HG03159 (cell line): ENCODE results near the gene TGFB3.

Experiments
- ATAC-seq: cut with Tn5 transposase; IDR thresholded peaks from one replicate; pipeline ENCODE4 v1.9.1; 2021; ENCODE audit warnings: mild to moderate bottlenecking, moderate library complexity; ENCODE audit not compliant: unreplicated experiment

Gene TGFB3

GRCh38 chr14:75987201-75987970 lies 5.6 kb upstream of the TGFB3 start:
- ATAC-seq, result no peak

GRCh38 chr14:75986439-75986765 lies 4.6 kb upstream of the TGFB3 start:
- ATAC-seq, result no peak

GRCh38 chr14:75985618-75986438 lies 4.0 kb upstream of the TGFB3 start, which contains the start of gene IFT43:
Gene IFT43, plus strand, starts transcription at chr14:75985763. Its CDS starts 24 bp downstream, at chr14:75985787.
- ATAC-seq, result peak; percentile 67

GRCh38 chr14:75984674-75985073 lies 2.9 kb upstream of the TGFB3 start:
- ATAC-seq, result no peak

- ATAC-seq, result no peak
Observed at GRCh38 chr14:75983019-75983358, 1.2 kb upstream of the TGFB3 start.

GRCh38 chr14:75982266-75983018 lies 647 bp upstream of the TGFB3 start:
- no peak for ATAC-seq

- ATAC-seq, result no peak
Observed at GRCh38 chr14:75980856-75981255, 939 bp downstream of the TGFB3 start.

- no peak for ATAC-seq
Observed at GRCh38 chr14:75979648-75980565, 1.9 kb downstream of the TGFB3 start.

- ATAC-seq, result no peak
Observed at GRCh38 chr14:75979071-75979571, 2.7 kb downstream of the TGFB3 start.

GRCh38 chr14:75978249-75978731 lies 3.5 kb downstream of the TGFB3 start:
- no peak for ATAC-seq

GRCh38 chr14:75977582-75977943 lies 4.2 kb downstream of the TGFB3 start:
- no peak for ATAC-seq

- ATAC-seq, result no peak
Observed at GRCh38 chr14:75976826-75977581, 4.8 kb downstream of the TGFB3 start.

GRCh38 chr14:75972801-75973421 lies 8.9 kb downstream of the TGFB3 start:
- ATAC-seq, result no peak

GRCh38 chr14:75971509-75971908 lies 10.3 kb downstream of the TGFB3 start:
- ATAC-seq, result no peak

- no peak for ATAC-seq
Observed at GRCh38 chr14:75970989-75971388, 10.8 kb downstream of the TGFB3 start.

GRCh38 chr14:75969891-75970290 lies 11.9 kb downstream of the TGFB3 start:
- no peak for ATAC-seq

GRCh38 chr14:75969126-75969525 lies 12.7 kb downstream of the TGFB3 start:
- no peak for ATAC-seq

- no peak for ATAC-seq
Observed at GRCh38 chr14:75968456-75968855, 13.3 kb downstream of the TGFB3 start.

GRCh38 chr14:75967866-75968265 lies 13.9 kb downstream of the TGFB3 start:
- ATAC-seq, result no peak
